ENCODE measurements around the gene SENP1. TPM values are rescaled to one million over a fixed set of nuclear protein-coding genes. Genes with fewer than 3 reads are reported as not detected.

Gene SENP1
- total and polyA plus RNA-seq, 2 of the 13 experiments (the other 11 are each of a cell fraction or from before 2014, with no cell fraction given) = 14.0 to 20.2 TPM

DNA sequence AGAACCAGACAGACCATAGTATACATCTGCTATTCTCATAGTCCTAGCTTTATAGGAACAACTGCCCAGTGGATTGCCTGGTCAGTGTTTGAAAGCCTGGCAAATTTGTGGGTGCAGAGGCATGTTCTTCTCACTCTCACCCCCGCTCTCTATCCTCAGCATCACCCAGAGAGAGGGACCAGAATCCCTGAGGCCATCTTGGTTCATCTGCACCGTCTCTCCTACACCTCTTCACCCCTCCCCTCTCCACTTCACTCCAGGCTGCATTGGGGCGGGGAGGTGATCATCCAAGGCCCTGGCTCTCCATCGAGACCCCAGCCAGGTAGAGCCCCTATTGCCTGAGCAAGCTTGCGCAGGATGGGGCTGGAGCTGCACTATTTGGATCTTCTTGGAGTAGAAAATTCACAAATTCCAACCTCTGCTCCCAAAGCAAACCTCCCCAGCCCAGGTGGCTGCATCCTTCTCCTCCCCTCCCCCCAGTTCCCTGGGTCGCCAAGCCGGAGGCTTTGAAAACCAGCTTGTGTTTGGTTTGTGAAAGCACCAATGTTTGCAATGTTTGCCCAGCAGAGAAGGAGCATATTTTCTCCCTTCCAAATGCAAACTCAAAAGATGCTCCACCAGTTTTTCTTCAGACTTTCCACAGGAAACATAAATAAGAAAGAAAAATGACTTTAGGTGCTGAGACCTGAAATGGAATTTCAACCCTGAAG, 83.0 kb downstream of the SENP1 start (continued):
- TF ChIP-seq TEAD3 (CRISPR knock-in tag; optimal IDR thresholded peaks at IDR 0.05; ENCODE audit: borderline replicate concordance) (peak; percentile 11), GLI4 (CRISPR knock-in tag; IDR thresholded peaks at IDR 0.05; ENCODE audit: borderline replicate concordance) (no peak)

DNA sequence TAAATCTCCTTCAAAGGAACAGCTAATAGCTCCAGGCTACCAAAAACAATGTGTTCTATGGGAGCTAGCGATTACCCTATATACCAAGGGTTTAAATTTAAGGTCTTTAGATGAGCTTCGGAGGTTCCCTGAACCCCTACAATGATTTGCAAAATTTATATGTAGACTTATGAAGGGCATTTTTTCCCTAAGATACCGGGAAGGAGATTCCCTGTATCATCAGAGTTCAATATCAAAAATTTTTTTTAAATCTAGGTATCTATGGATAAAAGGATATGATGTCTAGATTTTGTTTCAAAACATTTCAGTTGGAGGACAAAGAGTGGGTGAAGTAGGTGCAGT, 83.7 kb downstream of the SENP1 start:
- ATAC-seq = no peak
- FAIRE-seq = no peak
- Histone ChIP-seq H3K4me3 (replicated peaks in 1 of 3; ENCODE audit: insufficient read depth in 1 of 3, low read depth in 2 of 3, low read length in 3 of 3) (no peak overlapping the region), H3K79me2 (ENCODE audit: insufficient read depth, low read length) (no peaks in the 10 kb centered on the region), H3K27me3 (ENCODE audit: control insufficient read depth in 1 of 2, insufficient read depth in 2 of 2, low read length in 2 of 2) (peaks cover 2 to 3% of the 10 kb centered on the region in 2 experiments; a peak in 1 of 5 replicates), H3K4me2 (ENCODE audit: low read depth, low read length) (0 out of 2 replicates have a peak overlapping the region, but pooled peaks have one; percentile 15), H4K20me1 (ENCODE audit: insufficient read depth, low read length) (no peaks in the 10 kb centered on the region), H2AFZ (ENCODE audit: low read length) (no peak overlapping the region), H3K9ac (ENCODE audit: insufficient read depth, low read depth, low read length) (no peak overlapping the region), H3K9me3 (ENCODE audit: low read length) (no peaks in the 10 kb centered on the region), H3K36me3 (replicated peaks in 1 of 2; ENCODE audit: control insufficient read depth in 1 of 2, insufficient read depth in 2 of 2, low read length in 2 of 2) (no peaks in the 10 kb centered on the region), H3K27ac (ENCODE audit: extremely low read length, insufficient read depth, low read length) (no peak overlapping the region), H3K4me1 (ENCODE audit: insufficient read depth, low read length) (peaks cover 74% of the 10 kb centered on the region)
- CTCF ChIA-PET (ENCODE audit: low intra/inter-chr PET ratio, low total read pairs) = no interaction called here
- POLR2A ChIA-PET = interaction anchor here (1.4 kb wide), 1 partner anchor 17 kb away, joined by 3 read pairs; no protein-coding TSS in a partner anchor
- 0% methylated on average over 3 of the region's 3 CpGs for WGBS (ENCODE audit: low lambda C conversion rate)
- no peak for DNase-seq (ENCODE audit: low spot score)
- intact Hi-C loops (cut with micrococcal nuclease; ENCODE audit: unreplicated experiment) = loop anchor here (2.0 to 10.0 kb wide), 2 partner anchors 17 to 57 kb away; partner anchors contain the start of genes COL2A1 and TMEM106C
- in situ Hi-C loops (cut with HindIII; ENCODE audit: extremely low pct_ligation_motif_present, low pct_unique_long_range_greater_than_20kb) = no loop called here
- no TSS peak for BruUV-seq (replicated peaks)
- TF ChIP-seq MYC (CRISPR knock-in tag; IDR thresholded peaks at IDR 0.05; ENCODE audit: borderline replicate concordance) (no peak), SNAPC2 (CRISPR knock-in tag; IDR thresholded peaks at IDR 0.05) (no peak), MAZ (IDR thresholded peaks at IDR 0.05; ENCODE audit: borderline replicate concordance, low read depth, low read length) (no peak), MAZ (CRISPR knock-in tag; IDR thresholded peaks at IDR 0.05; ENCODE audit: low read depth) (no peak), JUN (CRISPR knock-in tag; IDR thresholded peaks at IDR 0.05) (no peak), ZNF17 (CRISPR knock-in tag; IDR thresholded peaks at IDR 0.05) (no peak), ZNF589 (CRISPR knock-in tag; conservative IDR thresholded peaks at IDR 0.05) (no peak), ZNF678 (CRISPR knock-in tag; IDR thresholded peaks at IDR 0.05) (no peak), ATRX (CRISPR knock-in tag; IDR thresholded peaks at IDR 0.05; ENCODE audit: borderline replicate concordance) (no peak), ATF7 (IDR thresholded peaks at IDR 0.05) (no peak), ATF7 (CRISPR knock-in tag; IDR thresholded peaks at IDR 0.05) (no peak), CAMTA2 (CRISPR knock-in tag; IDR thresholded peaks at IDR 0.05; ENCODE audit: borderline replicate concordance) (no peak), ZNF552 (CRISPR knock-in tag; IDR thresholded peaks at IDR 0.05; ENCODE audit: borderline replicate concordance) (no peak)
- TF ChIP-seq, protein P1, sequence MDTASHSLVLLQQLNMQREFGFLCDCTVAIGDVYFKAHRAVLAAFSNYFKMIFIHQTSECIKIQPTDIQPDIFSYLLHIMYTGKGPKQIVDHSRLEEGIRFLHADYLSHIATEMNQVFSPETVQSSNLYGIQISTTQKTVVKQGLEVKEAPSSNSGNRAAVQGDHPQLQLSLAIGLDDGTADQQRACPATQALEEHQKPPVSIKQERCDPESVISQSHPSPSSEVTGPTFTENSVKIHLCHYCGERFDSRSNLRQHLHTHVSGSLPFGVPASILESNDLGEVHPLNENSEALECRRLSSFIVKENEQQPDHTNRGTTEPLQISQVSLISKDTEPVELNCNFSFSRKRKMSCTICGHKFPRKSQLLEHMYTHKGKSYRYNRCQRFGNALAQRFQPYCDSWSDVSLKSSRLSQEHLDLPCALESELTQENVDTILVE (CRISPR knock-in tag; IDR thresholded peaks at IDR 0.05) = no peak
- TF ChIP-seq, protein P2, sequence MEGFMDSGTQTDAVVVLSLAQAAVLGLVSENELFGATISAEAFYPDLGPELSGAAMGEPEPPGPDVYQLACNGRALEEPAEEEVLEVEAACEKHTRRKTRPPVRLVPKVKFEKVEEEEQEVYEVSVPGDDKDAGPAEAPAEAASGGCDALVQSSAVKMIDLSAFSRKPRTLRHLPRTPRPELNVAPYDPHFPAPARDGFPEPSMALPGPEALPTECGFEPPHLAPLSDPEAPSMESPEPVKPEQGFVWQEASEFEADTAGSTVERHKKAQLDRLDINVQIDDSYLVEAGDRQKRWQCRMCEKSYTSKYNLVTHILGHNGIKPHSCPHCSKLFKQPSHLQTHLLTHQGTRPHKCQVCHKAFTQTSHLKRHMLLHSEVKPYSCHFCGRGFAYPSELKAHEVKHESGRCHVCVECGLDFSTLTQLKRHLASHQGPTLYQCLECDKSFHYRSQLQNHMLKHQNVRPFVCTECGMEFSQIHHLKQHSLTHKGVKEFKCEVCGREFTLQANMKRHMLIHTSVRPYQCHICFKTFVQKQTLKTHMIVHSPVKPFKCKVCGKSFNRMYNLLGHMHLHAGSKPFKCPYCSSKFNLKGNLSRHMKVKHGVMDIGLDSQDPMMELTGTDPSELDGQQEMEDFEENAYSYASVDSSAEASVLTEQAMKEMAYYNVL (CRISPR knock-in tag; IDR thresholded peaks at IDR 0.05; ENCODE audit: borderline replicate concordance) = no peak
- TF ChIP-seq, protein P3, sequence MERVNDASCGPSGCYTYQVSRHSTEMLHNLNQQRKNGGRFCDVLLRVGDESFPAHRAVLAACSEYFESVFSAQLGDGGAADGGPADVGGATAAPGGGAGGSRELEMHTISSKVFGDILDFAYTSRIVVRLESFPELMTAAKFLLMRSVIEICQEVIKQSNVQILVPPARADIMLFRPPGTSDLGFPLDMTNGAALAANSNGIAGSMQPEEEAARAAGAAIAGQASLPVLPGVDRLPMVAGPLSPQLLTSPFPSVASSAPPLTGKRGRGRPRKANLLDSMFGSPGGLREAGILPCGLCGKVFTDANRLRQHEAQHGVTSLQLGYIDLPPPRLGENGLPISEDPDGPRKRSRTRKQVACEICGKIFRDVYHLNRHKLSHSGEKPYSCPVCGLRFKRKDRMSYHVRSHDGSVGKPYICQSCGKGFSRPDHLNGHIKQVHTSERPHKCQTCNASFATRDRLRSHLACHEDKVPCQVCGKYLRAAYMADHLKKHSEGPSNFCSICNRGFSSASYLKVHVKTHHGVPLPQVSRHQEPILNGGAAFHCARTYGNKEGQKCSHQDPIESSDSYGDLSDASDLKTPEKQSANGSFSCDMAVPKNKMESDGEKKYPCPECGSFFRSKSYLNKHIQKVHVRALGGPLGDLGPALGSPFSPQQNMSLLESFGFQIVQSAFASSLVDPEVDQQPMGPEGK (CRISPR knock-in tag; IDR thresholded peaks at IDR 0.05) = no peak

Data from HepG2 (cell line).